ENCODE results near the gene MUC4.
"Not testable (repeated sequence)": the region's sequence is repeated elsewhere in the genome, so short reads cannot be mapped to it uniquely, and the experiment has no call there.

GRCh38 chr3:195737782-195738181 lies 73.9 kb downstream of the MUC4 start:
- not testable (repeated sequence) for TF ChIP-seq CTCF (IDR thresholded peaks at IDR 0.05; ENCODE audit: low read depth, low read length, missing input control); GABPA (IDR thresholded peaks at IDR 0.05 in 1 of 2, conservative IDR thresholded peaks at IDR 0.05 in 1 of 2); TAF1 (conservative IDR thresholded peaks at IDR 0.05); EGR1 (IDR thresholded peaks at IDR 0.05; ENCODE audit: low read depth in 2 of 2); SP1 (IDR thresholded peaks at IDR 0.05); REST (IDR thresholded peaks at IDR 0.05); JUND (IDR thresholded peaks at IDR 0.05)

Measured in liver (tissue), 3 donors.